B cell (primary cell): ENCODE measurements around the gene NBPF1. TPM values are rescaled to one million over a fixed set of nuclear protein-coding genes. Genes with fewer than 3 reads are reported as not detected.
"Not testable (repeated sequence)": the region's sequence is repeated elsewhere in the genome, so short reads cannot be mapped to it uniquely, and the experiment has no call there.

Experiments used
- ATAC-seq: fragments of 200-7000 bp; cut with Tn5 transposase; one replicate; pipeline ENCODE4 v1.10.0; 2021; ENCODE audit warnings: low read depth, mild to moderate bottlenecking, moderate number of reproducible peaks, moderate library complexity
- CTCF ChIA-PET: fragments of 350-600 bp; sonication (Branson Sonifier 250); formaldehyde crosslinking; loops from one replicate; lab custom pipeline; 2021; ENCODE audit warnings: antibody characterized with exemption, inconsistent platforms; lab: Charles Lee
- POLR2A ChIA-PET: fragments of 350-600 bp; sonication (Branson Sonifier 250); formaldehyde crosslinking; loops from one replicate; lab custom pipeline; 2021; ENCODE audit warnings: antibody characterized with exemption; lab: Charles Lee
- DNase-seq: peaks from one replicate; pipeline ENCODE4 v3.0.0; 2013
- H2AFZ ChIP-seq: 2 replicates; pipeline ENCODE4 v1.6.1; 2012; ENCODE audit warnings: mild to moderate bottlenecking, low read depth, low read length; ENCODE audit not compliant: insufficient read depth, poor library complexity, severe bottlenecking
- H3K27ac ChIP-seq, 2 donors: 1 replicate in 1 of 2; 2 replicates in 1 of 2; pipeline ENCODE4 v1.5.1; 2012 to 2013; ENCODE audit warnings: low read length in 2 of 2, mild to moderate bottlenecking in 2 of 2, moderate library complexity in 1 of 2
- H3K27me3 ChIP-seq, 4 experiments: fragments of 200-600 bp in 1 of 4; sonication (generic) in 1 of 4; replicated peaks in 1 of 4; 1 replicate in 2 of 4; 2 replicates in 2 of 4; pipeline versions ENCODE4 v1.6.1 to v1.7.0; 2013 to 2016; ENCODE audit warnings: low read length in 3 of 4, mild to moderate bottlenecking in 2 of 4, mixed read lengths in 1 of 4, moderate library complexity in 1 of 4; ENCODE audit not compliant: insufficient read depth in 4 of 4, control insufficient read depth in 3 of 4; ENCODE audit errors: control extremely low read depth in 1 of 4
- H3K36me3 ChIP-seq, 2 experiments: replicated peaks in 1 of 2; 1 replicate in 1 of 2; 2 replicates in 1 of 2; pipeline versions ENCODE4 v1.6.1 to v1.7.1; 2013; ENCODE audit warnings: low read length in 1 of 2; ENCODE audit not compliant: insufficient read depth in 2 of 2, control insufficient read depth in 1 of 2; ENCODE audit errors: control extremely low read depth in 1 of 2, extremely low read depth in 1 of 2
- H3K4me1 ChIP-seq, 2 donors: fragments of 200-600 bp in 1 of 2; sonication (generic) in 1 of 2; 1 replicate in 1 of 2; 2 replicates in 1 of 2; pipeline versions ENCODE4 v1.5.1 to v1.6.1; 2013 to 2017; ENCODE audit warnings: low read length in 2 of 2; ENCODE audit not compliant: control insufficient read depth in 2 of 2, insufficient read depth in 2 of 2
- H3K4me2 ChIP-seq: replicated peaks from 2 replicates; pipeline ENCODE3; 2012; ENCODE audit warnings: mild to moderate bottlenecking, low read depth, low read length; ENCODE audit not compliant: poor library complexity, severe bottlenecking
- H3K4me3 ChIP-seq, 5 experiments: fragments of 200-600 bp in 1 of 5; sonication (generic) in 1 of 5; 1 replicate in 3 of 5; 2 replicates in 2 of 5; pipeline versions ENCODE4 v1.5.1 to v1.7.0; 2011 to 2016; ENCODE audit warnings: low read length in 4 of 5, mild to moderate bottlenecking in 4 of 5, low read depth in 2 of 5, control low read depth in 1 of 5, moderate library complexity in 1 of 5; ENCODE audit not compliant: insufficient read depth in 1 of 5; ENCODE audit errors: control extremely low read depth in 1 of 5, extremely low read depth in 1 of 5
- H3K79me2 ChIP-seq: fragments of 200-600 bp; sonication (generic); one replicate; pipeline ENCODE4 v1.6.0; 2016; ENCODE audit warnings: low read length; ENCODE audit not compliant: control insufficient read depth, insufficient read depth
- H3K9ac ChIP-seq: fragments of 200-600 bp; sonication (generic); 2 replicates; pipeline ENCODE4 v1.6.1; 2017; ENCODE audit warnings: mild to moderate bottlenecking, low read length, moderate library complexity
- H3K9me3 ChIP-seq, 3 donors: one replicate each; pipeline versions ENCODE4 v1.6.1 to v1.7.1; 2013; ENCODE audit warnings: low read length in 2 of 3; ENCODE audit not compliant: control insufficient read depth in 2 of 3, insufficient read depth in 1 of 3; ENCODE audit errors: control extremely low read depth in 1 of 3
- H4K20me1 ChIP-seq: 2 replicates; pipeline ENCODE4 v1.6.0; 2012; ENCODE audit warnings: mild to moderate bottlenecking, low read length; ENCODE audit not compliant: insufficient read depth, control insufficient read depth, poor library complexity, severe bottlenecking
- H3K27ac Mint-ChIP-seq: one replicate; pipeline ENCODE4 v1.8.0; 2021; ENCODE audit warnings: mixed read lengths
- H3K27me3 Mint-ChIP-seq: one replicate; pipeline ENCODE4 v1.8.0; 2021; ENCODE audit warnings: mixed read lengths
- H3K4me1 Mint-ChIP-seq: one replicate; pipeline ENCODE4 v1.8.0; 2021; ENCODE audit warnings: mixed read lengths
- H3K4me3 Mint-ChIP-seq: one replicate; pipeline ENCODE4 v1.8.0; 2021; ENCODE audit warnings: mixed read lengths
- H3K9me3 Mint-ChIP-seq: one replicate; pipeline ENCODE4 v1.8.0; 2022; ENCODE audit warnings: mixed read lengths; ENCODE audit not compliant: insufficient read depth
- WGBS: methylation state at CpG from one replicate; pipeline ENCODE4 v1.1.5; 2013; ENCODE audit warnings: missing lambda C conversion rate; ENCODE audit not compliant: insufficient coverage; 5-methylcytosine and 5-hydroxymethylcytosine counted together
- intact Hi-C: fragments of 100-400 bp; cut with micrococcal nuclease; formaldehyde crosslinking; loops from one replicate; pipeline ENCODE4 v1.10.0; 2022
- polyA plus RNA-seq: library from polyadenylated mRNA; depleted of rRNA; stranded (reverse); fragments of >200 nt; gene quantifications from 2 replicates; pipeline ENCODE4 v1.2.3, GENCODE V29; 2012
- total RNA-seq, 2 donors: library from RNA; stranded (reverse); fragments of 120-200 nt in 1 of 2; gene quantifications; 1 replicate in 1 of 2; 2 replicates in 1 of 2; pipeline versions ENCODE4 v1.2.3 to v1.2.4, GENCODE V29; 2013 to 2022

NBPF1 gene
- total and polyA plus RNA-seq, 2 donors (not counting 1 experiment from before 2014, with no cell fraction given), result 19.1 to 66.3 TPM

DNA sequence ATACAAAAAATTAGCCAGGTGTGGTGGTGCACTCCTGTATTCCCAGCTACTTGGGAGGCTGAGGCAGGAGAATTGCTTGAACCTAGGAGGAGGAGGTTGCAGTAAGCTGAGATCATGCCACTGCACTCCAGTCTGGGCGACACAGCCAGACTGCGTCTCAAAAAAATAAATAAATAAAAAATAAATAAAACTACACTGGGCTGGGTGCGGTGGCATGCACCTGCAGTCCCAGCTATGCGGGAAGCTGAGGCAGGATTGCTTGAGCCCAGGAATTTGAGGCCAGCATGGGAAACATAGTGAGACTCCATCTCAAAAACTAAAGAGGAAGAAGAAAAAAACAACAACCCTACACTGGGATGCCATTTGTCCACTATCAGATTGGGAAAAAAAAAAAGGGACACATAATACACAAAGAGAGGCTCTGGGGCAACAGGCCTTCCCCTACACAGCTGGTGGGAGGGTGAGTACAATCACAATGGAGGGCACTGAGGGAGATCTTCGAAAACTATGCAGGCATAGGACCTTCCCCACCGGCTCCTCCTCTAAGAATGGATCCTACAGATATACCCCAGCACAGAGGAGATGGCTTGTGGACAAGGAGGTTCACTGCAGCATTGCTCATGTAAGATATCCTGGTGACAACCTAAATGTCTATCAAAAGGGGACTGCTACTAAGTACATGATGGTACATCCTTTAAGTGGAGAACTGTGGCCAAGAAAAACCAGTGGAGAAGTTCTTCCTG, 20.3 kb upstream of the NBPF1 start:
- H3K9me3 Mint-ChIP-seq, H3K27me3 ChIP-seq, DNase-seq, H3K4me3 ChIP-seq, H3K9me3 ChIP-seq, H3K27me3 Mint-ChIP-seq, H3K4me2 ChIP-seq, H3K27ac Mint-ChIP-seq, intact Hi-C loops, H3K4me3 Mint-ChIP-seq, H3K4me1 Mint-ChIP-seq, H3K4me1 ChIP-seq, ATAC-seq, H2AFZ ChIP-seq, H3K27ac ChIP-seq, H3K9ac ChIP-seq: not testable (repeated sequence)
- H3K79me2 ChIP-seq, result peaks cover 62% of the 10 kb centered on the region
- ChIA-PET CTCF (interaction anchor here (0.6 to 1.8 kb wide), 5 partner anchors 9 to 318 kb away, joined by 3 to 7 read pairs (median 4); no protein-coding TSS in a partner anchor), POLR2A (interaction anchor here (0.7 kb wide), 1 partner anchor 8 kb away, joined by 5 read pairs; no protein-coding TSS in a partner anchor)
- H3K36me3 ChIP-seq, result peaks cover 3 to 76% of the 10 kb centered on the region in 2 experiments
- H4K20me1 ChIP-seq, result peaks cover 58% of the 10 kb centered on the region
- 100% methylated on average over 4 of the region's 6 CpGs for WGBS

- H3K4me1 ChIP-seq, H3K4me1 Mint-ChIP-seq, ATAC-seq, H3K9ac ChIP-seq, H2AFZ ChIP-seq, H3K9me3 Mint-ChIP-seq, H3K27me3 Mint-ChIP-seq, H3K27ac ChIP-seq, H3K9me3 ChIP-seq, H3K27me3 ChIP-seq, H3K4me3 Mint-ChIP-seq, intact Hi-C loops, DNase-seq, H3K4me3 ChIP-seq, H3K4me2 ChIP-seq, H3K27ac Mint-ChIP-seq, POLR2A ChIA-PET: not testable (repeated sequence)
- peaks cover 48% of the 10 kb centered on the region for H4K20me1 ChIP-seq
- WGBS, result 99% methylated on average over 13 of the region's 14 CpGs
- H3K36me3 ChIP-seq, result peaks cover 3 to 85% of the 10 kb centered on the region in 2 experiments
- CTCF ChIA-PET, result interaction anchor here (1.1 to 1.8 kb wide), 5 partner anchors 8 to 319 kb away, joined by 3 to 7 read pairs (median 4); no protein-coding TSS in a partner anchor
- H3K79me2 ChIP-seq, result peaks cover 48% of the 10 kb centered on the region
Observed at GRCh38 chr1:16632044-16632850, 18.9 kb upstream of the NBPF1 start.
